Omental fat pad (tissue), 4 donors: ENCODE results near the gene FANCL. TPM values are rescaled to one million over a fixed set of nuclear protein-coding genes. Genes with fewer than 3 reads are reported as not detected.
"Not testable (repeated sequence)": the region's sequence is repeated elsewhere in the genome, so short reads cannot be mapped to it uniquely, and the experiment has no call there.

Source experiments
- ATAC-seq: fragments of 150-250 bp; one replicate; pipeline ENCODE4 v1.9.1; 2016; ENCODE audit warnings: mild to moderate bottlenecking, moderate library complexity; ENCODE audit not compliant: low FRiP score
- DNase-seq: peaks from one replicate; pipeline ENCODE4 v3.0.0-alpha.2; 2019; ENCODE audit warnings: low spot score
- total RNA-seq, 4 donors: library from RNA; depleted of rRNA; stranded (reverse); fragments of >200 nt; gene quantifications; one replicate each; pipeline ENCODE4 v1.1.0, GENCODE V29; 2016
- TF ChIP-seq, protein P1 (sequence below), 3 donors: fragments of 450-650 bp; IDR thresholded peaks; one replicate each; pipeline ENCODE4 v1.5.1; 2016 to 2017; ENCODE audit warnings: antibody characterized with exemption in 3 of 3, mild to moderate bottlenecking in 3 of 3, moderate library complexity in 2 of 3

FANCL gene
- total RNA-seq, 4 donors from 2014 or later: 12.1 to 19.2 (median 17.1) TPM

DNA sequence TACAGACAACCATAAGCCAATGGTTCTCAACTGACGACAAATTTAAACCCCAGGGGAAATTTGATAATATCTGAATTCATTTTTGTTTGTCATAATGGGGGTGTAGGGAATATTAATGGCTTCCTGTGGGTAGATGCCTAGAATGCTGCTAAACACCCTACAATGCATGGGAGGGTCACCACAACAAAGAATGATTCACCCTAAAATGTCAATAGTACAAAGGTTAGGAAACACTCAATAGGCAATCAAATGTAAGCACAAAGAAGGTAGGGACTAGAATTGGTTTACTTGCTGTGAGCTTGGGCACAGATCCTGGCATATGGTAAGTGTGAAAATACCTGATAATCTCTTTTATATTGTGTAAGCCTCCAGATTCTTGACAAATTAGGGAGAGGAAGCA, 20.1 kb upstream of the FANCL start:
- TF ChIP-seq, protein P1, sequence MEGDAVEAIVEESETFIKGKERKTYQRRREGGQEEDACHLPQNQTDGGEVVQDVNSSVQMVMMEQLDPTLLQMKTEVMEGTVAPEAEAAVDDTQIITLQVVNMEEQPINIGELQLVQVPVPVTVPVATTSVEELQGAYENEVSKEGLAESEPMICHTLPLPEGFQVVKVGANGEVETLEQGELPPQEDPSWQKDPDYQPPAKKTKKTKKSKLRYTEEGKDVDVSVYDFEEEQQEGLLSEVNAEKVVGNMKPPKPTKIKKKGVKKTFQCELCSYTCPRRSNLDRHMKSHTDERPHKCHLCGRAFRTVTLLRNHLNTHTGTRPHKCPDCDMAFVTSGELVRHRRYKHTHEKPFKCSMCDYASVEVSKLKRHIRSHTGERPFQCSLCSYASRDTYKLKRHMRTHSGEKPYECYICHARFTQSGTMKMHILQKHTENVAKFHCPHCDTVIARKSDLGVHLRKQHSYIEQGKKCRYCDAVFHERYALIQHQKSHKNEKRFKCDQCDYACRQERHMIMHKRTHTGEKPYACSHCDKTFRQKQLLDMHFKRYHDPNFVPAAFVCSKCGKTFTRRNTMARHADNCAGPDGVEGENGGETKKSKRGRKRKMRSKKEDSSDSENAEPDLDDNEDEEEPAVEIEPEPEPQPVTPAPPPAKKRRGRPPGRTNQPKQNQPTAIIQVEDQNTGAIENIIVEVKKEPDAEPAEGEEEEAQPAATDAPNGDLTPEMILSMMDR (IDR thresholded peaks at IDR 0.05): no peak
- no peak for ATAC-seq

DNA sequence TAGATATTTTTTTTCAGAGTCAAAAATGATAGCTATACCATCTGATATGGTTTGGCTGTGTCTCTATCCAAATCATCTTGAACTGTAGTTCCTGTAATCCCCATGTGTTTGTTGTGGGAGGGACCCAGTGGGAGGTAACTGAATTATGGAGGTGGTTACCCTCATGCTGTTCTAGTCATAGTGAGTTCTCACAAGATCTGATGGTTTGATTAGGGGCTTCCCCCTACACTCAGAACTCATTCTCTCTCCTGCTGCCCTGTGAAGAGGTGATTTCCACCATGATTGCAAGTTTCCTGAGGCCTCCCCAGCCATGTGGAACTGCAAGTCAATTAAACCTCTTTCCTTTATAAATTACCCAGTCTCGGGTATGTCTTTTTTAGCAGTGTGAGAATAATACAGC, 17.3 kb upstream of the FANCL start:
- not testable (repeated sequence) for ATAC-seq, DNase-seq

More for the DNA sequence above, 20.1 kb upstream of the FANCL start:
- DNase-seq: no peak

DNA sequence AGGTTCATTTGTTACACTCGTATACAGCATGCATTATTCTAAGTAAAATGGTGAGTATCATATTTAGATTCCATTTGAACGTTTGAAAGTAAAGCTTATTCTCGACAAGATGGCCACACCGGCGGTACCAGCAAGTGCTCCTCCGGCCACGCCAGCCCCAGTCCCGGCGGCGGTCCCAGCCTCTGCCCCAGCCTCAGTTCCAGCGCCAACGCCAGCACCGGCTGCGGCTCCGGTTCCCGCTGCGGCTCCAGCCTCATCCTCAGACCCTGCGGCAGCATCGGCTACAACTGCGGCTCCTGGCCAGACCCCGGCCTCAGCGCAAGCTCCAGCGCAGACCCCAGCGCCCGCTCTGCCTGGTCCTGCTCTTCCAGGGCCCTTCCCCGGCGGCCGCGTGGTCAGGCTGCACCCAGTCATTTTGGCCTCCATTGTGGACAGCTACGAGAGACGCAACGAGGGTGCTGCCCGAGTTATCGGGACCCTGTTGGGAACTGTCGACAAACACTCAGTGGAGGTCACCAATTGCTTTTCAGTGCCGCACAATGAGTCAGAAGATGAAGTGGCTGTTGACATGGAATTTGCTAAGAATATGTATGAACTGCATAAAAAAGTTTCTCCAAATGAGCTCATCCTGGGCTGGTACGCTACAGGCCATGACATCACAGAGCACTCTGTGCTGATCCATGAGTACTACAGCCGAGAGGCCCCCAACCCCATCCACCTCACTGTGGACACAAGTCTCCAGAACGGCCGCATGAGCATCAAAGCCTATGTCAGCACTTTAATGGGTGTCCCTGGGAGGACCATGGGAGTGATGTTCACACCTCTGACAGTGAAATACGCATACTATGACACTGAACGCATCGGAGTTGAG, 10.4 kb upstream of the FANCL start:
- DNase-seq, ATAC-seq: not testable (repeated sequence)

DNA sequence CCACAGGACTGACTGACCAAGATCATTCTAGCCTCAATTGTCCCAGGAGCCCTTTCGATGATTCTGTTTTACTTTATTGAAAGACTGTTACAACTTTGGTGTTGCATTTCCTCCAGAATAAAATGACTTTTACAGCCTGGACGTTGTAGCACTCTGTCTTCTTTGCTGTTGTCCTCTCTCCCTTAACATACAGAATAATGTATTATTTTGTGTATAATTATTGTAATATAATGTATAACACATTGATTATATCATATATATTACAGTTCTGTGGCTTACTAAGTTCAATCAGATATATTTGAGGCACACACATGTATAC, 380 bp upstream of the FANCL start:
- TF ChIP-seq, protein P1 (IDR thresholded peaks at IDR 0.05): no peak
- ATAC-seq: no peak
- no peak for DNase-seq

DNA sequence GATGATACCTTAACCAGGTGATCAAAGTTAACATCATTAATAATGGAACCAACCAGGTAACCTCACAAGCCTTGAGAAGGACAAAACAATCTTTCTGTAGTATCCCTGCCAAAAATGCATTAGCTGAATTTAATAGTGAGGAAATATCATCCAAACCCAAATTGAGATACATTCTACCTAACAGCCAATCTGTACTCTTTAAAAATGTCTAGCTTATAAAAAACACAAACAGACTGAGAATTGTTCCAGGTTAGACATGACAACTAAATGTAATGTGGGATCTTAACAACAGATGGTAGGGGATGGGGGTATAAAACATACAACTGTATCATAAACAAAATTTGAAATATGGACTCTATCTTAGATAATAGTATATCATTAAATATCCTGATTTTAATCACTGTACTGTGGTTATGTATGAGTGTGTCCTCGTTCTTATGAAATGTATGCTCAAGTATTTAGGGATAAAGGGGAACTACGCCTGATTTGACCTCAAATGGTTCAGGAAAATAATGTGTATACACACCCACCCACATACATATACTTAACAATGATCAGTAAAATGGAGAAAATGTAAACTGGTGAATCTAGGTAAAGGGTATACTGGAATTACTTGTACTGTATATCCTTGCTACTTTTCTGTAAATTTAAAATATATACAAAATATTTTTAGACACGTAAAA, 1.7 kb downstream of the FANCL start:
- ATAC-seq: no peak
- TF ChIP-seq, protein P1 (IDR thresholded peaks at IDR 0.05): no peak
- DNase-seq: no peak

DNA sequence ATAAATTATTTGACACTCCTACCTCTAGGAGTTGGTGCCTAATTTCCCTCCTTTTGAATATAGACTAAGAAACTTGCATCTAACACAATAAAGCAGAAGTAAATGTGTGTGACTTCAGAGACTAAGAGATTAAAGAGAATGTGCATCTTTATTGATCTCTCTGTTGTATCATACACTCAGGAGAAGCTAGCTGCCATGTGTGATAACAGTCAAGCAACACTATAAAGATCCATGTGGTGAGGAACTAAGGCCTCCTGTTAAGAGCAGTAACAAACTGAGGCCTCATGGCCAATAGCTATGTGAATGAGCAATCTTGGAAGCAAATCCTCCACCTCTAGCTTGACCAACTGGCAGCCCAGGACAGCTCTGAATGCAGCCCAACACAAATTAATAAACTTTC, 3.4 kb downstream of the FANCL start:
- TF ChIP-seq, protein P1 (IDR thresholded peaks at IDR 0.05): no peak
- ATAC-seq: no peak
- no peak for DNase-seq

DNA sequence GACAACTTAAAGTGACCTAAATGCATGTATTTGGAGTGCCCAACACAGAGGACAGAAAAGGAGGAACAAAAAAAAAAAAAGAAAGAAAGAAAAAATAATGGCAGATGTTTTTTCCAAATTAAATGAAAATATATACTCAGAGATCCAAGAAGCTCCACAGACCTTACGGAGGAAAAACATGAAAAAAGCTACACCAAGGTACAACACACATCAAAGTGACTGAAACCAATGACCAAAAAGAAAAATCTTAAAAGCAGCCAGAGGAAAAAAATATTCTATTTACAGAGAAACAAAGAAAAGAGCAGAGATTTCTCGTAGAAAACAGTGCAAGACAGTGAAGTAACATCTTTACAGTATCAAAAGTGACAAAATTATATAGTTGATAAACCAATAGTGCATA, 5.1 kb downstream of the FANCL start:
- DNase-seq (no peak), ATAC-seq (no peak)
- TF ChIP-seq, protein P1 (IDR thresholded peaks at IDR 0.05): no peak

DNA sequence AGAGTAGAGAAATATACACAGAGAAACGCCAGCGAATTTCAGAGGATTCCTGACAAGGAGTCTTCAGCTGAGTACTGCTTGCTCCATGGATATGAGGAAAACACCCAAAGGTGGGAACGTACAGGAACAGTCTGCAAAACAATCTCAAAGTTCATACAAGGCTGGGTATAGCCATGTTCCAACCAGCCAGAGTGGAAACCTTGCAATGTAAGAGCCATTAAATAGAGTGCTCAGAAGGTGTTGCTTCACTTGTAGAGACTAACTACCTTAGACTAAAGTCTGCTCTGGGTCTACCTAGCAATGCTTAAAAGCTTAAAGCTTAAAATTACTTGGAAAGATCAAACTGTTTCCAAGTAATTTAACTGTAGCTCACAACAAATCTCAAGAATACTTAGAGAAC, 6.0 kb downstream of the FANCL start:
- DNase-seq (no peak), ATAC-seq (no peak)
- TF ChIP-seq, protein P1 (IDR thresholded peaks at IDR 0.05): no peak
